Neuronal stem cell (in vitro differentiated cells): ENCODE results near the gene TRANK1.

Experiments
- DNase-seq: peaks from one replicate; pipeline ENCODE4 v3.0.0-alpha.2; 2013; ENCODE audit warnings: low spot score
- H2AFZ ChIP-seq: one replicate; pipeline ENCODE4 v1.6.1; 2013; ENCODE audit warnings: mild to moderate bottlenecking, low read length, inconsistent platforms
- H2AK5ac ChIP-seq: 2 replicates; pipeline ENCODE4 v1.6.1; 2013; ENCODE audit warnings: low read depth, mild to moderate bottlenecking, inconsistent platforms, low read length, moderate library complexity, mixed read lengths
- H2BK120ac ChIP-seq: 2 replicates; pipeline ENCODE4 v1.6.1; 2013; ENCODE audit warnings: low read depth, mild to moderate bottlenecking, inconsistent platforms, low read length, moderate library complexity, mixed read lengths
- H2BK12ac ChIP-seq: one replicate; pipeline ENCODE4 v1.6.1; 2013; ENCODE audit warnings: low read length, inconsistent platforms
- H2BK15ac ChIP-seq: 2 replicates; pipeline ENCODE4 v1.6.1; 2013; ENCODE audit warnings: mild to moderate bottlenecking, low read length, inconsistent platforms, mixed read lengths
- H2BK5ac ChIP-seq: one replicate; pipeline ENCODE4 v1.6.1; 2013; ENCODE audit warnings: inconsistent platforms, mild to moderate bottlenecking, low read length, moderate library complexity
- H3K14ac ChIP-seq: one replicate; pipeline ENCODE4 v1.6.1; 2013; ENCODE audit warnings: low read length, inconsistent platforms
- H3K18ac ChIP-seq: 2 replicates; pipeline ENCODE4 v1.6.1; 2013; ENCODE audit warnings: low read length, inconsistent platforms
- H3K23ac ChIP-seq: 2 replicates; pipeline ENCODE4 v1.6.1; 2013; ENCODE audit warnings: low read depth, mild to moderate bottlenecking, mixed read lengths, low read length, inconsistent platforms; ENCODE audit not compliant: poor library complexity
- H3K27ac ChIP-seq: replicated peaks from 3 replicates; pipeline ENCODE4 v1.5.1; 2013; ENCODE audit warnings: low read length, inconsistent platforms
- H3K27me3 ChIP-seq, 3 experiments: 2 replicates each; pipeline ENCODE4 v1.6.1; 2013; ENCODE audit warnings: low read length in 3 of 3, mild to moderate bottlenecking in 2 of 3, inconsistent platforms in 1 of 3, low read depth in 1 of 3, mixed read lengths in 1 of 3, moderate library complexity in 1 of 3; ENCODE audit not compliant: control insufficient read depth in 3 of 3, insufficient read depth in 3 of 3
- H3K36me3 ChIP-seq, 2 donors: replicated peaks in 1 of 2; 2 replicates each; pipeline ENCODE4 v1.6.1; 2013; ENCODE audit warnings: low read length in 2 of 2; ENCODE audit not compliant: control insufficient read depth in 2 of 2, insufficient read depth in 2 of 2
- H3K4ac ChIP-seq: 2 replicates; pipeline ENCODE4 v1.6.1; 2013; ENCODE audit warnings: inconsistent platforms, mild to moderate bottlenecking, low read length, moderate library complexity
- H3K4me1 ChIP-seq, 2 donors: 1 replicate in 1 of 2; 2 replicates in 1 of 2; pipeline ENCODE4 v1.6.1; 2013; ENCODE audit warnings: low read length in 2 of 2, low read depth in 1 of 2; ENCODE audit not compliant: control insufficient read depth in 2 of 2, insufficient read depth in 1 of 2
- H3K4me2 ChIP-seq: one replicate; pipeline ENCODE4 v1.6.1; 2013; ENCODE audit warnings: mild to moderate bottlenecking, low read length, inconsistent platforms; ENCODE audit not compliant: insufficient read depth, poor library complexity, severe bottlenecking
- H3K4me3 ChIP-seq, 2 donors: 2 replicates each; pipeline ENCODE4 v1.5.1; 2013; ENCODE audit warnings: low read length in 2 of 2, mild to moderate bottlenecking in 2 of 2, inconsistent platforms in 1 of 2, moderate library complexity in 1 of 2
- H3K79me1 ChIP-seq: one replicate; pipeline ENCODE4 v1.6.1; 2013; ENCODE audit warnings: low read depth, mild to moderate bottlenecking, inconsistent platforms, low read length, moderate library complexity
- H3K9ac ChIP-seq: one replicate; pipeline ENCODE4 v1.6.1; 2013; ENCODE audit warnings: mild to moderate bottlenecking, low read depth, low read length, inconsistent platforms; ENCODE audit not compliant: poor library complexity
- H3K9me3 ChIP-seq, 2 donors: replicated peaks in 1 of 2; 2 replicates each; pipeline versions ENCODE3 to v1.6.1; 2013; ENCODE audit warnings: low read length in 2 of 2, mild to moderate bottlenecking in 2 of 2, inconsistent platforms in 1 of 2, low read depth in 1 of 2, mixed read lengths in 1 of 2, moderate library complexity in 1 of 2; ENCODE audit not compliant: control insufficient read depth in 2 of 2, insufficient read depth in 1 of 2
- H4K8ac ChIP-seq: one replicate; pipeline ENCODE4 v1.6.1; 2013; ENCODE audit warnings: low read depth, mild to moderate bottlenecking, inconsistent platforms, low read length, moderate library complexity
- H4K91ac ChIP-seq: one replicate; pipeline ENCODE4 v1.6.1; 2013; ENCODE audit warnings: low read length, low read depth, mild to moderate bottlenecking, inconsistent platforms; ENCODE audit not compliant: poor library complexity
- WGBS, 2 donors: extraction: QIAGEN DNeasy Blood & Tissue Kit; methylation state at CpG; one replicate each; pipeline ENCODE4 v1.1.7; 2013; ENCODE audit warnings: missing lambda C conversion rate in 2 of 2, mixed read lengths in 1 of 2; ENCODE audit not compliant: insufficient read length in 2 of 2, insufficient replicate concordance in 1 of 2; ENCODE audit errors: extremely low coverage in 2 of 2; 5-methylcytosine and 5-hydroxymethylcytosine counted together

Gene TRANK1

DNA sequence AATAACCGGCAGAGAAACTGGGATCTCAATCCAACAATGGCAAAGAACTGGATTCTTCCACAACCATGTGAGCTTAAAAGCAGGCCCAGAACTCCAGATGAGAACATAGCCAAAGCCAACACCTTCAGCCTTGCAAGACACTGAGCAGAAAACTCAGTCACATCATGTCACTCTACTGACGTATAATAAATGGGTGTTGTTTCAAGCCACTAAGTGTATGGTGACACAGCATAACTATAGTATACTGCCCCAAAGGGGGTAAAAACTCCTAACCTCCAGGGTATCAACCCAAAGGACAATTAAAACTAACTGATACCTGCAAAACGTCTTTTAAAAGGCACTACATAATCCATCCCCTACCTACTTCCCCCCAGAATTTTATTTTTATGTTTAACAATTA is 69.5 kb downstream of the TRANK1 start:
- Histone ChIP-seq H3K4me2 (no peak overlapping the region), H2BK120ac (no peak overlapping the region), H3K27ac (no peak overlapping the region), H2BK15ac (no peak overlapping the region), H2AK5ac (no peak overlapping the region), H3K23ac (no peak overlapping the region), H3K14ac (no peak overlapping the region), H2AFZ (no peak overlapping the region), H3K4ac (no peak overlapping the region), H3K4me3 (no peak overlapping the region), H3K4me1 (peaks cover 5 to 9% of the 10 kb centered on the region in 2 donors), H3K36me3 (no peaks in the 10 kb centered on the region), H3K18ac (no peak overlapping the region), H3K9ac (no peak overlapping the region), H2BK12ac (no peak overlapping the region), H3K79me1 (no peaks in the 10 kb centered on the region), H3K9me3 (no peaks in the 10 kb centered on the region), H4K91ac (no peak overlapping the region), H4K8ac (no peak overlapping the region), H3K27me3 (peaks cover 0 to 4% (median 0%) of the 10 kb centered on the region in 3 experiments), H2BK5ac (no peak overlapping the region)
- no CpG with 5 or more reads among the region's 3 CpGs for WGBS, 2 donors
- no peak for DNase-seq

DNA sequence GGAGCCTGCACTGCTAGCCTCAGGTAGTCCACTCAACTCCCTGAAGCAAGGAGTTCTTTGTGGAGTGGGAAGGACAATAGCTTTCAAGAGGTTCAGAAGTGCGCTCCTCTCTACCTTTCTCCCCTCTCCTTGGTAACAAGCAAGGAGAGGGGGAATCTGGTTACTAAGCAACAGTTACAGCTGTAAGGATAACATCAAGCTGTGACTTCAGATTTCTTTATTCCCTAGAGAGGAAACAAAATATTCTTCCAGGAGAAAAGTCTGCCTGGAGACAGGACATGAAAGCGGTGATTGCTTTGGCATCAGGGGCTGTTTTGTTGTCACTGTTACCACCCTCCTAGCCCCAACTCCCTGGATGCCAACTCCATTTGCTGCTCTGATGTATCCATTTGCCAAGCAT is 70.4 kb downstream of the TRANK1 start:
- H3K27ac ChIP-seq = no peak overlapping the region
- no peaks in the 10 kb centered on the region for H3K9me3 ChIP-seq
- H3K9ac ChIP-seq = no peak overlapping the region
- no peak overlapping the region for H2BK15ac ChIP-seq
- no peak overlapping the region for H3K4me3 ChIP-seq
- H3K14ac ChIP-seq = no peak overlapping the region
- no peaks in the 10 kb centered on the region for H3K36me3 ChIP-seq
- no peak overlapping the region for H3K23ac ChIP-seq
- H4K8ac ChIP-seq = no peak overlapping the region
- no peak overlapping the region for H2BK5ac ChIP-seq
- no peak overlapping the region for H4K91ac ChIP-seq
- no peak overlapping the region for H3K18ac ChIP-seq
- H3K4ac ChIP-seq = no peak overlapping the region
- peak overlapping the region; percentile 18 for H2AFZ ChIP-seq
- no peak overlapping the region for H2BK12ac ChIP-seq
- no peak for DNase-seq
- no peaks in the 10 kb centered on the region for H3K79me1 ChIP-seq
- no CpG with 5 or more reads among the region's 2 CpGs for WGBS, 2 donors
- H2AK5ac ChIP-seq = no peak overlapping the region
- H3K27me3 ChIP-seq = peaks cover 0 to 4% (median 0%) of the 10 kb centered on the region in 3 experiments
- H2BK120ac ChIP-seq = no peak overlapping the region
- H3K4me2 ChIP-seq = no peak overlapping the region
- peaks cover 5 to 9% of the 10 kb centered on the region in 2 donors for H3K4me1 ChIP-seq

DNA sequence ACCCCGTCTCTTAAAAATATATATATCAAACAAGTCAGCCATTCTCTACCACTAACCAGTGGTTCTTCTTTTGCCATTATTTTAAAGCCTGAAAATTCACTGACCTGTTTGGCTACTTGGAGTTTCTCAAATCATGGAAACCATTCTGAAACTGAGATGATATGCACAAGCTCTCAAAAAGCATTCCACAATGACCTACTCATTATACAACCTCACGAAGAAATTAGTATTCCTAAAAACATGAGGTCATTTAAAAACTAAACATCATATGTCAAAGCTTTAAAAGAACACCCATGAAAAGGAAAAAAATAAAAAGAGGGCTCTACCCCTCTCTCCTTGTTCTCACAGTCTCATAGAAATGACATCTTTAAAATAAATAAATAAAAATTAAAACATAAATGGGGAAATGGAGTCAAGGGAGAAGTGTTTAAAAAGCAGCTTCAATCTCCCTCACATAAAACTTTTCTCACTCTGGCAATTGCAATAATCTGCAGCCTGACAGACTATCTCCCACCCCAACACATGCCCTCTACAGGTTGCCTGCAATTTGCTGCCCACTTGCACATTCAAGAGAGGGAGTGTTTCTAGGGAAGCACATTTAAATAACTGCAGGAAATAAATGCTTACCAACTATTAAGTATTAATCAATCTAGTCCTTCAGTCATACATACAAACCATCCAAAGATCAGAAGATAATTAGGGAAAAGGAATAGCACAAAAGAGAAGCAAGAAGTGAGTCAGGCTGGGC is 73.3 kb downstream of the TRANK1 start:
- Histone ChIP-seq H3K4me3 (no peak overlapping the region), H2BK5ac (no peak overlapping the region), H4K91ac (no peak overlapping the region), H3K4me1 (peaks cover 4 to 5% of the 10 kb centered on the region in 2 donors), H4K8ac (no peak overlapping the region), H2BK120ac (no peak overlapping the region), H3K9me3 (no peaks in the 10 kb centered on the region), H3K36me3 (peaks cover 0 to 1% of the 10 kb centered on the region in 2 donors), H3K4me2 (no peak overlapping the region), H2AFZ (no peak overlapping the region), H2BK12ac (no peak overlapping the region), H3K14ac (no peak overlapping the region), H3K18ac (no peak overlapping the region), H3K27ac (no peak overlapping the region), H3K23ac (no peak overlapping the region), H3K9ac (no peak overlapping the region), H2AK5ac (no peak overlapping the region), H3K27me3 (peaks cover 0 to 10% (median 0%) of the 10 kb centered on the region in 3 experiments), H3K79me1 (no peaks in the 10 kb centered on the region), H3K4ac (no peak overlapping the region), H2BK15ac (no peak overlapping the region)
- DNase-seq = no peak
- no CpG with 5 or more reads among the region's 2 CpGs for WGBS, 2 donors

DNA sequence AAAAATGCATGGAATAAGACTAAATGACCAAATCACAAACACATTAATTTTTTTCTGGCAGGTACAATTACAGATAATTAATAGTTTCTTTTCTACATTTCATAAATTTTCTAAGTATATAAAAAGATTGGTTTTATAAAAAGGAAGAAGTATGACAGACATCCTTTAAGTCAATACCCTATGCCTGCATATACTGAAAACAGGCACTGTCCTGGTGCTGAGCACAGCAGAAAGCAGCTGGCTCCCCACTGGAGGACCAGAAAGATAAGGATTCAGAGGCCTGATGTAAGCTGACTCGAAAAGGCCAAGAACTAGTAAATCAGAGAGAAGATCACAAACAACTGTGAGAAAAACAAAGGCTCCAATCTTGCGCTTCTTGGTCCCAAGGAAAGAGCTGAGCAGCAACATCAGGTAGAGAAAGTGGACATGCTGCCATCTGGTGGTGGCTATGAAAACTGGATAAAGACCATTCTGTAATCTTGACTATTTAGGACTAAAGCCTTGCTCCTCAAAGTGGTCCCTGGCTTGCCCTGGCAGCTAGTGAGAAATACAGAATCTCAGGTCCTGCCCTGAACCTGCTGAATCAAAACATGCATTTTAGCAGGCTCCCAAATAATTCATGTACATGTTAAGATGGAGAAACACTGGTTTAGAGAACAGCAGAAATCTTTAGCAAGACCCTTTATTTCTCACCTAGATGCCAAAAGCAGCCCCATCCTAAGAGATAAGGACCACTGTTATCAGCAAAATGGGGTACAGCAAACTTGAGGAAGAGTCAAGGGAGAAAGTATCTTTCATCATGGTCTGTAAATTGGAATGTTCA is 76.0 kb downstream of the TRANK1 start:
- no peak overlapping the region for H2BK15ac ChIP-seq
- peaks cover 0 to 10% (median 0%) of the 10 kb centered on the region in 3 experiments for H3K27me3 ChIP-seq
- H3K36me3 ChIP-seq = peaks cover 0 to 1% of the 10 kb centered on the region in 2 donors
- no peak overlapping the region for H4K91ac ChIP-seq
- peak overlapping the region; percentile 63 for H2AFZ ChIP-seq
- WGBS, 2 donors = no CpG with 5 or more reads among the region's 2 CpGs
- H3K23ac ChIP-seq = no peak overlapping the region
- H2AK5ac ChIP-seq = no peak overlapping the region
- peaks cover 0 to 3% of the 10 kb centered on the region in 2 donors for H3K4me1 ChIP-seq
- H3K9me3 ChIP-seq = no peaks in the 10 kb centered on the region
- H2BK5ac ChIP-seq = no peak overlapping the region
- no peak overlapping the region for H3K18ac ChIP-seq
- H2BK12ac ChIP-seq = no peak overlapping the region
- H4K8ac ChIP-seq = no peak overlapping the region
- no peak overlapping the region for H3K4me3 ChIP-seq
- DNase-seq = peak; percentile 75
- H2BK120ac ChIP-seq = no peak overlapping the region
- H3K4me2 ChIP-seq = no peak overlapping the region
- no peak overlapping the region for H3K14ac ChIP-seq
- no peak overlapping the region for H3K27ac ChIP-seq
- no peaks in the 10 kb centered on the region for H3K79me1 ChIP-seq
- no peak overlapping the region for H3K9ac ChIP-seq
- H3K4ac ChIP-seq = no peak overlapping the region
